ENCODE measurements around the gene COMMD10. TPM values are rescaled to one million over a fixed set of nuclear protein-coding genes. Genes with fewer than 3 reads are reported as not detected.

COMMD10 gene
- total RNA-seq, 1 donor = 38.9 TPM

- DNase-seq (ENCODE audit: low read depth) = no peak
- no peak for TF ChIP-seq CTCF (IDR thresholded peaks at IDR 0.05; ENCODE audit: insufficient read depth, low read depth, low read length)
- H3K4me3 ChIP-seq (ENCODE audit: low read depth, low read length) = no peak overlapping the region
Observed at GRCh38 chr5:116157902-116158301, 73.1 kb downstream of the COMMD10 start.

- no peak overlapping the region for H3K4me3 ChIP-seq (ENCODE audit: low read depth, low read length)
- TF ChIP-seq CTCF (IDR thresholded peaks at IDR 0.05; ENCODE audit: insufficient read depth, low read depth, low read length) = no peak
- DNase-seq (ENCODE audit: low read depth) = no peak
Observed at GRCh38 chr5:116159006-116159405, 74.2 kb downstream of the COMMD10 start.

GRCh38 chr5:116174111-116174510, 89.3 kb downstream of the COMMD10 start:
- no peak for DNase-seq (ENCODE audit: low read depth)
- H3K4me3 ChIP-seq (ENCODE audit: low read depth, low read length) = no peak overlapping the region
- TF ChIP-seq CTCF (IDR thresholded peaks at IDR 0.05; ENCODE audit: insufficient read depth, low read depth, low read length) = no peak

GRCh38 chr5:116176121-116176520, 91.3 kb downstream of the COMMD10 start:
- TF ChIP-seq CTCF (IDR thresholded peaks at IDR 0.05; ENCODE audit: insufficient read depth, low read depth, low read length) = no peak
- no peak overlapping the region for H3K4me3 ChIP-seq (ENCODE audit: low read depth, low read length)
- no peak for DNase-seq (ENCODE audit: low read depth)

- no peak overlapping the region for H3K4me3 ChIP-seq (ENCODE audit: low read depth, low read length)
- no peak for DNase-seq (ENCODE audit: low read depth)
- TF ChIP-seq CTCF (IDR thresholded peaks at IDR 0.05; ENCODE audit: insufficient read depth, low read depth, low read length) = no peak
Observed at GRCh38 chr5:116178925-116179324, 94.1 kb downstream of the COMMD10 start.

GRCh38 chr5:116209166-116209565, 124.3 kb downstream of the COMMD10 start:
- TF ChIP-seq CTCF (IDR thresholded peaks at IDR 0.05; ENCODE audit: insufficient read depth, low read depth, low read length) = no peak
- H3K4me3 ChIP-seq (ENCODE audit: low read depth, low read length) = no peak overlapping the region
- DNase-seq (ENCODE audit: low read depth) = no peak

GRCh38 chr5:116212225-116212624, 127.4 kb downstream of the COMMD10 start:
- no peak for DNase-seq (ENCODE audit: low read depth)
- TF ChIP-seq CTCF (IDR thresholded peaks at IDR 0.05; ENCODE audit: insufficient read depth, low read depth, low read length) = no peak

More at GRCh38 chr5:116212225-116212624, 127.4 kb downstream of the COMMD10 start:
- H3K4me3 ChIP-seq (ENCODE audit: low read depth, low read length) = no peak overlapping the region

All from fibroblast of villous mesenchyme (primary cell).